Liver (tissue), 3 donors: ENCODE data around the gene SLITRK3.

Source experiments
- CTCF ChIP-seq: fragments of 150-350 bp; IDR thresholded peaks from 2 replicates; pipeline ENCODE4 v1.5.1; 2017; ENCODE audit warnings: improper control_type of control experiment, low read depth, low read length; ENCODE audit not compliant: missing input control
- FOXA1 ChIP-seq: IDR thresholded peaks from 2 replicates; pipeline ENCODE4 v1.6.1; 2016; ENCODE audit warnings: antibody characterized with exemption
- GABPA ChIP-seq, 2 donors: IDR thresholded peaks in 1 of 2; conservative IDR thresholded peaks in 1 of 2; 2 replicates each; pipeline ENCODE4 v1.6.1; 2016; ENCODE audit warnings: antibody characterized with exemption in 2 of 2, mild to moderate bottlenecking in 1 of 2, moderate library complexity in 1 of 2
- RAD21 ChIP-seq, 2 donors: IDR thresholded peaks; 2 replicates each; pipeline ENCODE4 v1.6.1; 2016; ENCODE audit warnings: antibody characterized with exemption in 2 of 2, mild to moderate bottlenecking in 2 of 2
- REST ChIP-seq: IDR thresholded peaks from 2 replicates; pipeline ENCODE4 v1.6.1; 2016; ENCODE audit warnings: antibody characterized with exemption, mild to moderate bottlenecking
- donor health status: healthy.
- donor health status: healthy.

- peak; percentile 88 for TF ChIP-seq CTCF
- no peak for TF ChIP-seq FOXA1
- TF ChIP-seq RAD21 (IDR thresholded peaks at IDR 0.05) = peak; percentile 97
- no peak for TF ChIP-seq GABPA (IDR thresholded peaks at IDR 0.05 in 1 of 2, conservative IDR thresholded peaks at IDR 0.05 in 1 of 2)
- TF ChIP-seq REST = no peak
Measured at GRCh38 chr3:165185707-165186327, 10.4 kb downstream of the SLITRK3 start.
